Ammon's horn (tissue), 1 donor: Measurements from ENCODE around the gene C10orf71.

ENCODE experiments used
- DNase-seq: peaks from one replicate; pipeline ENCODE4 v3.0.0-alpha.2; 2016; ENCODE audit warnings: low spot score

C10orf71 gene

GRCh38 chr10:49274886-49275285 lies 24.1 kb upstream of the C10orf71 start:
- DNase-seq = no peak

- DNase-seq = no peak
Observed at GRCh38 chr10:49275896-49276295, 23.1 kb upstream of the C10orf71 start.

GRCh38 chr10:49276596-49276995 lies 22.4 kb upstream of the C10orf71 start:
- no peak for DNase-seq

GRCh38 chr10:49277973-49278372 lies 21.0 kb upstream of the C10orf71 start:
- no peak for DNase-seq

- no peak for DNase-seq
Observed at GRCh38 chr10:49278497-49278981, 20.4 kb upstream of the C10orf71 start.

- DNase-seq = no peak
Observed at GRCh38 chr10:49279015-49279880, 19.7 kb upstream of the C10orf71 start.

GRCh38 chr10:49280001-49280408 lies 19.0 kb upstream of the C10orf71 start:
- no peak for DNase-seq

- DNase-seq = no peak
Observed at GRCh38 chr10:49281461-49281860, 17.5 kb upstream of the C10orf71 start.

- DNase-seq = no peak
Observed at GRCh38 chr10:49282306-49282705, 16.7 kb upstream of the C10orf71 start.

GRCh38 chr10:49282879-49283341 lies 16.1 kb upstream of the C10orf71 start:
- DNase-seq = no peak

GRCh38 chr10:49283491-49283890 lies 15.5 kb upstream of the C10orf71 start:
- no peak for DNase-seq

- DNase-seq = no peak
Observed at GRCh38 chr10:49284356-49284755, 14.6 kb upstream of the C10orf71 start.

GRCh38 chr10:49285232-49285631 lies 13.7 kb upstream of the C10orf71 start:
- DNase-seq = no peak

GRCh38 chr10:49286686-49287085 lies 12.3 kb upstream of the C10orf71 start:
- DNase-seq = no peak

- DNase-seq = no peak
Observed at GRCh38 chr10:49287689-49288340, 11.2 kb upstream of the C10orf71 start.

GRCh38 chr10:49288341-49289065 lies 10.5 kb upstream of the C10orf71 start:
- DNase-seq = no peak

GRCh38 chr10:49289480-49289879 lies 9.5 kb upstream of the C10orf71 start:
- DNase-seq = no peak

GRCh38 chr10:49290131-49290530 lies 8.8 kb upstream of the C10orf71 start:
- no peak for DNase-seq

- no peak for DNase-seq
Observed at GRCh38 chr10:49290607-49291006, 8.4 kb upstream of the C10orf71 start.

GRCh38 chr10:49292565-49293207 lies 6.3 kb upstream of the C10orf71 start:
- no peak for DNase-seq

GRCh38 chr10:49293208-49293603 lies 5.8 kb upstream of the C10orf71 start:
- DNase-seq = no peak

GRCh38 chr10:49294731-49295130 lies 4.2 kb upstream of the C10orf71 start:
- DNase-seq = no peak
